GOT3 (cell line): ENCODE measurements around the gene ARHGEF4.
A peak's percentile ranks its signal among the peaks of the same experiment; 100 is the strongest.

Experiments
- DNase-seq: peaks from one replicate; lab custom pipeline; 2025; ENCODE audit warnings: mixed read lengths; lab: John Stamatoyannopoulos, UW

ARHGEF4 gene

DNA sequence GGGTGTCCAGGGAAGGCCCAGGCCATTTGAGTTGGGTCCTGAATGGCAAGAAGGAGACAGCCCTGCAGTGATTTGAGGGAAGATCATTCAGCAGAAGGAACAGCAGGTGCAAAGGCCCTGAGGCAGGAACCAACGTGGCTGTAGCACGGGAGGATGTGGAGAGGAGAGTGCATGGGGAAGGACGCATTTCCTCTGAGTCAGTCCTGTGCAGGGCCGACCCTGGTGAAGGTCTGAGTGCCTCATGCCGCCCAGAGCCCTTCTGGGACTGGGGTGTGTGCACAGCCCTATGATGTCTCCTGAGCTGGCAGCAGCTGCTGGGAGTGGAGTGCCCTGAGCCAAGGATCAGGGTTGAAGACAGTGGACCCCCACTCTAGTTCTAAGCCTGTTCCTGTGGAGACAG is 17.9 kb upstream of the ARHGEF4 start:
- no peak for DNase-seq

DNA sequence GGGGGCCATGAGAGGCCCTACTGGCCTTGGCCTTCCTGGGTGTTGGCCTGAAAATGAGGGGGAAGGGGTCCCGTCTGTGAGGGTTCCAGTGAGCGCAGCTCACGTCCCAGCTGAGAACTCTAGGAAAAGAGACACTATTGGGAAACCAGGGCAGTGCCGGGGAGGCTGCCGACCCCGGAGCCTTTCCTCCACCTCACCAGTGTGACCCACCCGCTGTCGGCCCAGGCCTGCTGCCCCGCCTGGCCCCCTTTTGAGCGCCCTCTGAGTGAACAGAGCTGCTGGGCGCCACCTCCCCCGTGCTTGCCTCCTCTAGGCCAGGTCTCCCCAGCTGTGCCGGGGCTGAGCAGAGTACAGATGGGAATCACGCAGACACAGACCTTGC is 17.5 kb upstream of the ARHGEF4 start:
- no peak for DNase-seq

DNA sequence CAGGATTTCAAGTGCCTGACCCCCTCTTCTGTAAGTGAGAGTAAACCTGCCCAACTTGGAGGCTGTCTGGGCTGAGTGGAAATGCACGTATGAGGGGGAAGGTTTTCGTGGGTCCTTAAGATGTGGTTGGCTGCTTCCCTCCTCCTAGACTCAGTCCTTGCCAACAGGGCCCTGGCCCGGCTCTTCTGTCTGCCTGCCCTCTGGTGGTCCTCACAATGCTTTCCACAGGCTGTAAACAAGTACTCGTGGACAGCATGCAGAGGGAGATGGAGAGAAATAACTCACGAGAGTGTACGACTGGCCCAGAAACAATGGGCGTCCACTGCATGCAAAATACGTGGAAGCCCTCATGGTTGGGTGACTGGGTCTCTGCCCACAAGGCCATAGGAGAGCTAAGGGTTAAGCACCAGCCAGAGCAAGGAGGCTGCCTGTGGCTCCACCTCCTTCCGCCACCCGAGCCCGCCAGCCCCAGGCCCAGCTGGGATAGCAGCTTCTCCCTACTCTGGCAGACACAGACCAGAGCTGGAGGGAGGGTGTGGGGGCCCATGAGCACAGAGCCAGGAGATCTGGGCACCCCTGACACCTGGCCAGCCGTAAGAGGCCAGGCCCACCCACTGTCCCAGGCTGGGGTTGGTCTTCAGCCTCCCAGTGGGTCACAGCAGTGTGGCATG is 17.0 kb upstream of the ARHGEF4 start:
- DNase-seq, result no peak

DNA sequence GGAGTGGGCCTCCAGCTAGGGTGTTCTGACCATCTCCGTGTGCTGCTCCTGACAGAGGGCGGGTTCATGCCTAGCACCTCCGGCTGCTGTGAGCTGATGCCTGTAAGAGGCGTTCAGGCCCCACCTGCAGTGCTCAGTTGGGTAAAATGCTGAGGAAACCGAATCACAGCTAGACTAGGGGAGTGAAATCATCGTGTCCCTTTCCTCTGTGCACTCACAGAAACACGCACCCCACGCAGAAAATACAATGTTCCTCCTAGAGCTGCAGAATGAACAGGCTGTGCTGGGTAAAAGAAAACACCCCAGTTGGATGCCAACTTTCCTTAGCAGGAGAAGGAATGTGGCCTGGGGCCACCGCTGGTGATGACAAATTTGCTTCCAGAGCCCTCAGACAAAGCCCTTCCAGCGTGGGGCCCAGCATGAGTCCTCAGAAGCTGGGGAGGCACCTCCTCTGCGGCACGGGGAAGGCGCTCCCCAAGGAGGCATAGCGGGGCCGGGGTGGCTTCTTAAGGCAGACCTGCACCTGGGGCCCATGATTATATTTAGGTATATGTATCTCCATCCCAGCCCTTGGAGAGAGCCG is 16.3 kb upstream of the ARHGEF4 start:
- no peak for DNase-seq

DNA sequence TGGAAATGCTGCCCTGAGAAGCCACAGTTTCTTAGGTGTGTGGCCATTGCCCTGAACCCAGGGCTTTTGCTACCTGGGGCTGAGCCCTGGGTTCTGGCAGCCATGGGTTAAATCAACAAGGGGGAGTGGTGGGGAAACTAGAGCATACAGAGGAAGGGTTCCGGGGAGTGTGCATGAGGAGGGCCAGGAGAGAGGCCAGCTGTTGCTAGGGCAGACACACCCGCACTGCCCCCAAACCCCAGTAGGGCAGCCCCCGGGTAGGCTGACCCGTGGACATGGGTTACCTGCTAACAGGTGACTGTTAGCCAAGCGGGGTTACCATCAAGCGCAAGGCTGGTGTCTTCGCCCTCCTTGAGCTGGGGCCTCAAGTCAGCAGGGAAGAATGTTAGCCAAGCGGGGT is 14.8 kb upstream of the ARHGEF4 start:
- no peak for DNase-seq

DNA sequence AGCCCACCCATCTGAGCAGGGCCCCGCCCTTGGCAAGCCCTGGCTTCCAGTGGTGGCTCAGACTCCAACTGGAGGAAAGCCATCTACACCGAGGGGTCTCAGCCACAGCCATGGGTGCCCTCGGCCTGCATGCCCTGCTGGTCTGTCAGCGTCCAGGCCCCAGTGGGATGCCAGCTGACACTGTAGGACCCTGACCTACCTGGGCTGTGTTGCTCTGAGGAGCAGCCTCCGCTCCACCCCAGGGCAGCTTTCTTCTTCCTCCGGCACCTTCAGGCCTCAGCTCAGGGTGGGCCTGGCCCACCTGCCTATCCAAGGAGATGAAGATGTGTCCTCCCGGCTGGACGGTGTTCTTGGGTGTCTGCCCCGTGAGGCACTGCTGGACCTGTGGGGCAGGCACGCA is 13.9 kb upstream of the ARHGEF4 start:
- no peak for DNase-seq

DNA sequence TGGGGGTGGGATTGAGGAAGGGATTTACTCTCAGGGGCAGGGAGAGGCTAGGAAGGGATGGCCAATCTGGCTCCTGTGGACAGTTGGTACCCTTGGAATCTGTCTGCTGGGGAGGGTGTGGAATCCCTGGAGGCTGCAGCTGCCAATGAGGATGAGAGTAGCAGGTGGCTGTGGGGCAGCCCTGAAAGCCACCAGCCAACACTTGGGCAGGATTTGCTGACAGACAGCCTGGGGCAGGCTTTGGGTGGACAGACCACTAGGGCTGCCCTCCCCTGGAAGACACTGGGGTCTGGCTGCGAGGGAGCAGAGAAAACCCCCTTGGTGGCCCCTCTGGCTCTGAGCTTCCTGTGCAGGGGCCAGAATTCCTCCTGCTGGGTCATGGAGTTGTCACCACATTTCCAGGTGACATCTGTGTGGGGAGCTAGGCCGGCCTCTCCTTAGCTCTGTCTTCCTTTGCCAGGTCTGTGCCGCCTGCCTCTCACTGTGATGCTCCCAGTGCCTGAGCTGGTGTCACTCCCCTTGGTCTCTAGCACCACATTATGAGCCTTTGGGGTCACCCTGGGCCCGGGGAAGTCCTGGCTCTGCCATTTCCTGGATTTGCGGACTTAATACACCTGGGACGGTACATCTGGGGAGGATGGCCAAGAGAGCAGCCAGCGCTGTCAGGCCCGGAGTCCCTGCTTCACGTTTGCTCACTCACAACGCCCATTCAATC is 13.4 kb upstream of the ARHGEF4 start:
- DNase-seq, result no peak

DNA sequence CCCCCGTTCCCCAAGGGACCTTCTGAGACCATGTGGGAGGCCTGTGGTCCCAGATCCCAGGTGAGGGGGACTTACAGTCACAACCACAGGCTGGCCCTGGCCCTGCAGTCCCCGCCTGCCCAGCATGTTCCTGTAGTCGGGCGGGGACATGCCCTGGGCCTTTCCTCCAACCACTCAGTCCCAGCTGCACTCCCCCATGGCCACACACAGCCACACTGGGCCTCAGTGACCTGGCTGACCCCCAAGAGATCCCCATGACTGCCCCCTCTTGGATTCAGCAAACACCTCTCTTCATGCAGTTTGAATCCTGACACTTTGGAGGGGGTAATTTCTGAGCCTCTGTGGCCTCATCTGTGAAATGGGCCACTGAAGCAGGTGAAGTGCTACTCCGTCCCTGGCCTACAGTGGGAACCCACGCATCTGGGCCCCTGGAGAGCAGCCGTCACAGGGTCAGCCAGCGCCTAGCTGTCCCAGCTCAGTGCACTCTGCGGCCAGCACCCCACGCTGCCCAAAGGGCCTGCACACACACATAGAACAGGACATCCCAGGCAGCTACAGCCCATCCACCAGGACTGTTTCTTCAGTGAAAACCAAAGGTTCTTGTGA is 12.7 kb upstream of the ARHGEF4 start:
- DNase-seq, result no peak

DNA sequence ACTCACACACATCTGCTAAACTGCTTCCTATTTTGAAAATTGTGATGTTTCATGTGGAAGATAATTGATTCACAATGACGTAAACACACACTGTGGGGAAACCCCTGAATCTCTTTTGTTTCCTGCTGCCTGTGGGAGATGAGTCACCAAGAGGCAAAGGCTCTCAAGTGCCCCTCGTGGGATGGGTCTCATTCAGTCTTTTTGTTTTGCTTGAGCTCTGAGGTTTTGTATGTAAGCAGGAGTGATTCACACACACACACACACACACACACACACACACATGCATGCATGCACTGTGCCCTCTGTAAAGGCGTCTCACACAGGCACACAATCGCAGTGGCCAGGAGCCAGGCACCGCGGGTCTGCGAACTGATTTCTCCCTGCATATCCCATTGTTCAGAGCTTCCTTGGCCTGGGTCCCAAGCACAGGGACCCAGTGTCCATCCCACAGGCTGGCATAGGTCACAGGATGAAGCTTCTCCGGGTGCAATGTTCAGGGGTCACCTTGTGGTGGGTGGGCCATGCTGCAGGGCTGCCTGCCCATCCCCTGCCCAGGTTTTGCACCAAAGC is 12.1 kb upstream of the ARHGEF4 start:
- DNase-seq, result peak; percentile 53

DNA sequence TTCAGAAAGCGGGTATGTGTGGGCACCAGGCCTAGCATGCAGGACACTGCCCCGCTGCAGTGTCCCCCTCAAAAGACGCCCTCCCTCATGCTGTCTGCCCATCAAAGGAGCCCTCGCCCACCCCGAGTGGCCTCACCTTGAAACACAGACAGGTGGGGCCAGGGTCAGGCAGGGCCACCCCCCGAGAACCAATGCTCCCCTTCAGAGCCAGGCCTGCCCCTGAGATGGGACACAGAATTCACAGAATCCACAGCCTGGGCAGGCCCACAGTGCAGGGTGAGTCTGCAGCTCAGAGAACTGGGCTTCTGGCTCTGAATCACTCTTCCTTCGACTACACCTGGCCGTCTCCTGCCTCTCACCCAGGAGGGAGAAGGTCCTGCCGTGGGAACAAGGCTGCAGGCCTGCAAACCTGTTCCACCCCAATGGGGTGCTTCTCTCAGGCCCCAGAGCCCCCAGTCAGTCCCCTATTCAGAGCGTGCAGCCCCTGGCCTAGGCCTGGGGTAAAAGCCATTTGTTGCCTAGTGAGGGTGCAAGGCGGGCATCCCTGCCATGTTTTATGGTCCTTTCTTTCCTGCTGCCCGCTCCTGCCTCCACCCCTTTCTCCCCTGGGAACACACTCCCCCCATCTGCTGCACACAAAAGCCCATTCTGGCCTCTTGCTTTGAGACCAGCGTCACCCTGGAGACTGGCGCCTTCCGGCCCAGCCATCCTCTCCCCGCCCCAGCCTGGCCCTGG is 11.3 kb upstream of the ARHGEF4 start:
- no peak for DNase-seq

DNA sequence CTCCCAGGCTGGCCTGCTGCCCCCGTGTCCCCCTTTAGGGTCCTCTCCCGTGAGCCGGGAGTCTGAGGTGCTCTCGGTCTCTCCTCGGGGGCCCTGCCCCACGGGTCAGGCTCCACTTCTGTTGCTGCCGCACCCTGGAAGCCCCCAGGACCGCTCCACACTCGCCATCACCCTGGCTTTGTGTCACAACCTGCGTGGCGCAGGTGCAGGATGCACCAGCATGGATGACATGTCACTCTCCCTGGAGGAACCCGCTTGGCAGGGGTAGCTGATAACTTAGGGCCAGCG is 10.8 kb upstream of the ARHGEF4 start:
- DNase-seq, result no peak

DNA sequence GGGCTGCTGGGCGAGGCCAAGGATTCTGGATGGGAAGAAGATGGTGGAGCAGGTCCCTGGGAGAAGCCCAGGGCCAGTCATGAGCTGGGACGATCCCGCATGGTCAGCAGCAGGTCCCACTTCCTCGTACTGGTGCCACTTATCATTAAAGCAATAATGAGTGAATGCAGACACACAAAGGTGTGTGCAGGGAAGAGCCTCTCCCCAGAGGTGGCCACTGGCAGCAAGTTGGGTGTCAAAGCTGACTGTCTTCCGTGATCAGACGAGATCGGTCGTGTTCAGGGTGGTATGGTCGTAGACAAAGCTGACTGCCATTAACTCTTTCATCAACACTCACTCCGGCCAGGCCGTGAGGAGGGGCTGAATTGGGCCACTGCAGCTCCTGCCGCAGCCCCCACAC is 10.3 kb upstream of the ARHGEF4 start:
- DNase-seq, result no peak

DNA sequence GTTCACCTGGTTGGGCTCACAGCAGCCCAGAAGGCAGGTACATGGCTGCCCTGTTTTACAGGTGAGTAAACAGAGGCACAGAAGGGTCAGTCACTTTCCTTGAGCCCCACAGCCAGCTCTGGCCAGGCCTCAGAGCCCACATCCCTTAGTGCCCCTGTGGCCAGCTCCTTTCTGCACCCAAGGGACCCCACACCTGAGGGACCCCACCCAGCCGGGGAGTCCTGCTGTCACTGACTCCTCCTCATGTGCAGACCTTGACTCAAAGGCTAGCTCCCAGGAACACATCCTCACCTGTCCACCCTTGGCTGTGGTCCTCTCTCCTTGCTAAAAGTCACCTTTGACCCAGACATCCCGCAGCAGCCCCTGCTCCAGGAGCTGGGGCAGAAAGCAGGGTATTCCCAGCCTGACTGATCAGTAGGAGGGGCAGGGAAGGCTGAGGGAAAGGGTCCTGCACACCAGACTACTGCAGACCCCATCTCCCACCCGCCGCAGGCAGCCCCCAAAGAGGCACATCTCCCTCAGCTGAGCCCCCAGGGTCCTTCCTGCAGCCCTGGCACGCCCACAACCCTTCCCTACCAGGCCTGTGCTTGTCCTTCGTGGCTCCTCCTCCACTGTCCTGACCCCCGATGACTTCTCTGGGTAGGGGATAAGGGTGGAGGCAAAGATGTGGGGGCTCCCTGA is 9.8 kb upstream of the ARHGEF4 start:
- DNase-seq, result no peak

DNA sequence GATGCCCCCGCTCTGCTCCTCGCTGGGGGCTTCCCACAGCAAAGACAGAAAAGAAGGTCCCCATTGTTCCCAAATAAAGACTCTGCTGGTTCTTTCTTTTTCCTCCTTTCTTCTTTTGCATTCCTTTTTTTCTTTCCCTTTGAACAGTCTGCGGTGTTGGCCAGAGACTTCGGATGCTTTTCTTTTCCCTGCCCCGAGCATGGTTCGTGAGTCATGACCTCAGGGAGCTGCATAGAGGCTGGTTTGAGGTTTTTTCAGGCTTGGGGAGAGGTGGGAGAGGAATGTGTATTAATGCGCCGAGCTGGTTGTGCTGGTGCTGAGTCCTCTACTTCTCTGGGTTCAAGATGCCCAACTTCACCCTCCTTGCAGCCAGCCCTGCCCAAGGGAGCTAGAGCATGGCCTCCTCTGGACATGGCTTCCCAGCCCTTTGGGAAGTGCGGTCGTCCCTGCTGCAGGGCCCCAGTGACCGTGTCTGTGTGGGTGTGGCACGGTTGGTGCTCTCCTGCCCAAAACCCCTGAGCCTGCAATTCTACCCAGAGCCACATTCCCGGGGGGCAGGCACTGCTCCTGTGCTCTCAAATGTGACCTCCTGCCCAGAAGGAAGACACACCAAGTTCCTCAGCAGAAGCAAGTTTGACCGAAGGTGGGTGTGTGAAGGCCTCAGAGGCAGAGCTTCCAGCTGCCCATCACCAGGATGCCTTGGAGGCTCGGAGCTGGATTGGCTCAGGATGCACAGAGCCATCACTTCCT is 9.0 kb upstream of the ARHGEF4 start:
- DNase-seq, result peak; percentile 53

DNA sequence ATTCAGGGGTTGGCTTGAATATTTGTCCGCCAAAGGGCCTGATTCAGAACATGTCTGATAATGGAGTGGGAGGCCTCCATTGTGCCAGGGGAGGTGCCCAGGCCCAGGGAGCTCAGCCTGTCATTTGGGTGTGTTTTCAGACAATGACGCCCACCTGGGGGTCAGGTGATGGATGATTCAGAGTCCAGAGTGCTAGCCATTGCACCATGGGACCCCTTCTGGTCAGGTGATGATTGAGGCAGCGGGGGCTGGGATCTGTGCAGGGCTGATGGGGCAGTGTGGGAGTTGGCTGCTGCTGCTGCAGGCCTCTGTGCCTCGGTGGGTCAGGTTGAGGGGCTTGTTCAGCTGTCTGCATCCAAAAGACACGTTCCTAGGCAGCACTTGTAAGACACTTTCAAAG is 8.3 kb upstream of the ARHGEF4 start:
- no peak for DNase-seq

DNA sequence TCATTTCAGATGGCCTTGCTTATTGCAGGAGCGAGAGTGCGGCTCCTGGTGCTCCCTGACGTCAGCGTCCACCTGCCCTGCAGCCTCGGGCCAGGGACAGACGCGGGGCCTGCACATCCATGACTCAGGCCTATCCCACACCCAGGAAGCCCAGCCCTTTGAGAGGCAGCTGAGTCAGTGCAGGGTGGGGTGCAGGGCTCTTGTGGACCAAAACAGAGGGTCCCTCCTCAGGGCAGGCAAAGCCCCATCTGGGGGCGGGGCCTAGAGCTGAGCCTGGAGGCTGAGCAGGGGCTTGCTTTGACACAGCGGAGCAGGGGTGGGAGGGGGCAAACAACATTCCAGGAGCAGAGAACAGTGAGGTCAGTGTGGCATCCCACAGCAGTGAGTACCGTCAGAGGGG is 7.7 kb upstream of the ARHGEF4 start:
- DNase-seq, result no peak

DNA sequence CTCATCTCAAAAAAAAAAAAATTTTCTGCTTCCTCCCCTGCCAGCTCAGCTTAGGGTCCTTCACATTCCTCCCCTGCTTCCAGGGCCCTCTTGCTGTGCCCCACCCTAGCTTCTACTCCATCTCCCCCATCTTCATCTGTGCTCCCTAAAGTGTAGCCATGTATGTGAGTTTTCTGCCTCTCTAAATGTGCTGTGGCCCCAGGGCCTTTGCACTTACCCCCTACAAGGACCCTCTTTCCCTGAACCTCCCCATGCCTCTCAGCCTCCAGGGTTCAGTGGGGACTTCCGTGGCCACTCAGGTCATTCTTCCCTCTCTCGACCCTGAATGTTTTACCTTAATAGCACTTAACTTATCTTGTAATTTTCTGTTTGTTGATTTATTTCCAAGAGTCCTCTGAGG is 6.2 kb upstream of the ARHGEF4 start:
- DNase-seq, result no peak

DNA sequence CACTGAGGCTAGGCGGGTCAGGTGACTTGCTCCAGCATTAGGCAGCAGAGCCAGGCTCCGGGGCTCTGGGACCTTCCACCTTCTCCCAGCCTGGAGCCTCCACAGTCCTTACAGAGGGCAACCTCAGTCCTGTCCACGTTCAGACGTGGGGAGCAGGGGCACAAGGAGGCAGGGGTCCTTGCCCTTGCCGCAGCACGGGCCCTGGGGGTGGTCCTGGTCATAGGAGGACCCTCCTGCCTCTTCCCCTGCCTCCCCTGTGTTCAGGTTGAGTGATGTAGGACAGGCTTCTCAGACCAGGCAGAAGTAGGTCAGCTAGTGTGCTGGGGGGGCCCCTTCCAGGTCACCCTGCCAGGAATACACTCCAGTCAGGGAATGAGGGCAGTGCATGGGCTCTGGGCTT is 5.4 kb upstream of the ARHGEF4 start:
- no peak for DNase-seq

DNA sequence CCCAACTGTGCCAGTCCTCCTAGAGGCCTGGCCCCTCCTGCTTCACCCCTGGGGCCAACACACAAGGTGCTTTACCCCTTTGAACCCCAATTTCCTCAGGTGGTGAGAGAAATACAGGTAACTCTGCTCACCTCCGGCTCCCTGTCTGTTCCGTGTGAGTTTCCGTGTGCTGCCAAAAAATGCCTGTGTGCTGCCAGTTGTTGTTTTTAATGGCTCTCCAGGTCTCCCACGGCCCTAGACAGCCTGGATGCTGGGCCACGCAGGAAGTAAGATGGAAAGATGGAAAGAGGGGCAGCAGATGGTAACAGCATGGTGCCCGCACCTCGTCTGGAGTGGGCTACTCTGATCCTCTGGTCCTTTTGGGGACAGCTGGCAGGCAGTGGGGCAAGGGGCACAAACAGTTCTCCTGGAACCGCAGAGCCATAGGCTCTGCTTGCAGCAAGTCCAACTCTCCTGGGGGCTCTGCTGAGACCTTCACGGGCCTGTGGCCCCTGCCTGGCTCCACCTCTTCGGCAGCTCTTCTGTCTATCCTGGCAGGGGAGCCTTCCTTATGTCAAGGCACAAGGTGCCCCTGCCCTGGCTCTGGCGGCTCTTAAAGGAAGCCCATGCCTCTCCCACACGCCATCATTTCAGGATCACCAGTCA is 4.3 kb upstream of the ARHGEF4 start:
- no peak for DNase-seq

DNA sequence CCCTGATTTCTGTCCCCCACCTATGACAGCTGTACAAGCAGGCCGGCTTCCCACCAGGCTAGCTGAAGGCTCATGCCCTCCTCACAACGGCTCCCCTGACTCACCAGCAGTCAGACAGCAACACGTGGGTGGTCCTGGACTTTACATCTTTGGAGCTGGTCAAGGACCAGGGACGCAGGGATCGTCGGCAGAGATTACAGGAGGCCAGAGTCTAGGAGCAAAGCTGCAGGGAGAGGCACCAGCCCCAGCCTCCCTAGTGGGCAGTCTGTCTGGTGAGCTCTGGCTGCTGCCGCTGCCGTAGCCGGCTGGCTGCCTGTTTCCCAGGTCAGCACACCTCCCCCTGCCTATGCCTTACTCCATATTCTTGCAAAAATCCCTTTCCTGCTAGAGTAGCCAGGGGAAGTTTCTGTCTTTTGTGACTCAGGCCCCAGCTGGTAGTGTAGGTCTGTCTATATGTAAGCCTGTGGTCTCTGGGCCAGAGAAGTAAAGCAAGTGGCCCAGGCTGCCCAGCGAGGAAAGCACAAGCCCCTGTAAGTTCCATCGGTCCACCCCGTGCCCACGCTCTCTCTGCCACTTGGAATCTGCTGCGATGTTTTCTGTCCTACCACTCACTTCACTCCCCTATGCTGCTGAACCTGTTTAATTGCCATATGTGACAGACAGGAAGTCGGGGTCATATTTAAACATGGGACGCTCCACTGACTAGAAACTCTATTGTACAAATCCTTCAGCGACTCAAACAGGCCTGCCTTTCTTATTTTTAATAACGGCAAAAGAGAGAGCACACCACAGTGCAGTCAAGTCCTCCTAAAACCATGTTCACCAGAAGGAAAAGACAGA is 2.4 kb upstream of the ARHGEF4 start:
- DNase-seq, result no peak
